Activated T-cell treated with anti-CD3 and anti-CD28 coated beads, Interleukin-2, amount 50 U/mL, for 24 hours (primary cell): Measurements from ENCODE around the gene DYNLL2.

Source experiments
- DNase-seq: peaks from one replicate; pipeline ENCODE4 v3.0.0-alpha.2; 2020
- H3K27ac Mint-ChIP-seq: 2 replicates; pipeline ENCODE4 v1.8.0; 2020; ENCODE audit warnings: mild to moderate bottlenecking, mixed read lengths
- H3K27me3 Mint-ChIP-seq: 2 replicates; pipeline ENCODE4 v1.8.0; 2020; ENCODE audit warnings: mixed read lengths
- H3K36me3 Mint-ChIP-seq: 2 replicates; pipeline ENCODE4 v1.8.0; 2020; ENCODE audit warnings: low read depth, mixed read lengths
- H3K4me1 Mint-ChIP-seq: 2 replicates; pipeline ENCODE4 v1.8.0; 2020; ENCODE audit warnings: low read depth, mixed read lengths
- H3K4me3 Mint-ChIP-seq: 2 replicates; pipeline ENCODE4 v1.8.0; 2020; ENCODE audit warnings: mild to moderate bottlenecking, moderate library complexity, mixed read lengths
- H3K9me3 Mint-ChIP-seq: 2 replicates; pipeline ENCODE4 v1.8.0; 2020; ENCODE audit warnings: mixed read lengths

The DYNLL2 gene

GRCh38 chr17:58144801-58145200, 61.6 kb downstream of the DYNLL2 start:
- Mint-ChIP-seq H3K36me3 (peaks cover 8% of the 10 kb centered on the region), H3K9me3 (peaks cover 18% of the 10 kb centered on the region), H3K4me1 (no peaks in the 10 kb centered on the region), H3K27me3 (no peaks in the 10 kb centered on the region), H3K4me3 (no peak overlapping the region), H3K27ac (no peak overlapping the region)
- DNase-seq = no peak
